Measurements from ENCODE around the gene GNG3.
A peak's percentile ranks its signal among the peaks of the same experiment; 100 is the strongest.

GNG3 gene

DNA sequence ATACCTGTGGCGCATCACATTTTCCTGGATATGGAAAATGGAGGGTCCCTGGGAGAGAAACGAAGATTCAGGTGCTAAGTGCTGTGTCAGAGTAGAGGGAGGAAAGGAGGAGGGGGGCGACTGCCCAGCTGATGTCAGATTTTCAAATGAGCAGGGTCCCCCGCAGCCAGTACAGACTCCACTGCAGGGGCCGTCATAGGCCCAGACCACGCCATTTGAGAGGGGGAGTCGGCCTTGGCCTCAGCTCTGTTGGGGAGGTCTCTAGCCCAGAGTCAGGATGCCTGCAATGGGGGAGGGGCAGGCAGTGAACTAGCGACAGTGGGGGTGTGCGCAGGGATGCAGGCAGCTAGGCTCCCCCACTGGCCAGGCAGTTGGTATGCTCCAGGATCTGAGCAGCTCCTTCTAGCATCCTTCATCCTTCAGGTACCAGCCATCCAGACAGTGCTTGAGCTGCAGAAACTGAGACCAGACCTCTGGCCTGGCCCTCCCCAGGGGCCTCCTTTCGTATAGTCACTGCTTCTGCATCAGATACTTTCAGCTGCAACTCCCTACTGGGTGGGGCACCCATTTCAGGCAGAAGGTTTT, at the start of gene GNG3, which contains the start of gene BSCL2:
Gene GNG3 (plus strand): TSS at position 400 of the 585 bp plus-strand sequence. CDS start 620 bp downstream, outside the sequence.
Gene BSCL2 (minus strand): TSS at position 148 of the 585 bp plus-strand sequence. CDS start 229 bp downstream, outside the sequence.
- Histone ChIP-seq H3K27me3 (ENCODE audit: control insufficient read depth, insufficient read depth, low read length) (no peaks in the 10 kb centered on the region), H3K36me3 (ENCODE audit: control insufficient read depth, insufficient read depth, low read length) (no peaks in the 10 kb centered on the region), H3K9ac (no peak within 1 kb of the TSS), H2AFZ (peak within 1 kb of the TSS; percentile 71), H3K4me3 (ENCODE audit: low read depth, low read length) (peak within 1 kb of the TSS; percentile 78), H3K4me1 (peaks cover 7% of the 10 kb centered on the region), H3K9me3 (ENCODE audit: control insufficient read depth, low read length) (no peaks in the 10 kb centered on the region), H3K4me2 (ENCODE audit: low read length) (peak within 1 kb of the TSS; percentile 94), H3K79me2 (no peaks in the 10 kb centered on the region), H3K27ac (peak within 1 kb of the TSS; percentile 94)
- TF ChIP-seq, protein P1, sequence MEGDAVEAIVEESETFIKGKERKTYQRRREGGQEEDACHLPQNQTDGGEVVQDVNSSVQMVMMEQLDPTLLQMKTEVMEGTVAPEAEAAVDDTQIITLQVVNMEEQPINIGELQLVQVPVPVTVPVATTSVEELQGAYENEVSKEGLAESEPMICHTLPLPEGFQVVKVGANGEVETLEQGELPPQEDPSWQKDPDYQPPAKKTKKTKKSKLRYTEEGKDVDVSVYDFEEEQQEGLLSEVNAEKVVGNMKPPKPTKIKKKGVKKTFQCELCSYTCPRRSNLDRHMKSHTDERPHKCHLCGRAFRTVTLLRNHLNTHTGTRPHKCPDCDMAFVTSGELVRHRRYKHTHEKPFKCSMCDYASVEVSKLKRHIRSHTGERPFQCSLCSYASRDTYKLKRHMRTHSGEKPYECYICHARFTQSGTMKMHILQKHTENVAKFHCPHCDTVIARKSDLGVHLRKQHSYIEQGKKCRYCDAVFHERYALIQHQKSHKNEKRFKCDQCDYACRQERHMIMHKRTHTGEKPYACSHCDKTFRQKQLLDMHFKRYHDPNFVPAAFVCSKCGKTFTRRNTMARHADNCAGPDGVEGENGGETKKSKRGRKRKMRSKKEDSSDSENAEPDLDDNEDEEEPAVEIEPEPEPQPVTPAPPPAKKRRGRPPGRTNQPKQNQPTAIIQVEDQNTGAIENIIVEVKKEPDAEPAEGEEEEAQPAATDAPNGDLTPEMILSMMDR (IDR thresholded peaks at IDR 0.05) = no peak

DNA sequence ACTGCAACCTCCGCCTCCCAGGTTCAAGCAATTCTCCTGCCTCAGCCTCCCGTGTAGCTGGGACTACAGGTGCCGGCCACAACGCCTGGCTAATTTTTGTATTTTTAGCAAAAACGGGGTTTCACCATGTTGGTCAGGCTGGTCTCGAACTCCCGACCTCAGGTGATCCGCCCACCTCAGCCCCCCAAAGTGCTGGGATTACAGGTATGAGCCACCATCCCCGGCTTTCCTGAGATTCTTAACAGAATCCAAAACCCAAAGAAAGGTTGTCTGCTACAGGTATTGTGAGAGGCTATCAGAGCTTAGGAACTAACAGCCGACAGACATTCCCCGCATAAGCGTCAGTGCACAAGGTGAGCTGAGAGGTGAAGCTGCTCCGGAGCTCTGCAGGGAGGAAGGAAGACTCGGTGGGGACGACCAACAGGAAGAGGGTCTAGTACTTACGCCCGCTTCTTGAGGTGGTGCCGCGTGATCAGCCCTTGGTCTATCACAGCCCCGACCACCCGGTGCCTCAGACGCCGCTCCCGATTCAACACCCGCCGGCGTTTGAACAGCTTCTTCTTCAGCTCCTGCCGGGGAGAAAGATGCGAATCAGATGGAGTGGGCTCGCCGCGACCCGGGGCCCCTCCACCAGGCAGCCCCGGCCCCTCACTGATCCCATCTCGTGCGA, 42.9 kb upstream of the GNG3 start:
- H3K27ac ChIP-seq = peak overlapping the region; percentile 70
- no peaks in the 10 kb centered on the region for H3K36me3 ChIP-seq (ENCODE audit: control insufficient read depth, insufficient read depth, low read length)
- TF ChIP-seq, protein P1 (IDR thresholded peaks at IDR 0.05) = no peak
- peak overlapping the region; percentile 75 for H3K4me3 ChIP-seq (ENCODE audit: low read depth, low read length)
- peak overlapping the region; percentile 86 for H3K4me2 ChIP-seq (ENCODE audit: low read length)
- H3K9me3 ChIP-seq (ENCODE audit: control insufficient read depth, low read length) = no peaks in the 10 kb centered on the region
- no peaks in the 10 kb centered on the region for H3K27me3 ChIP-seq (ENCODE audit: control insufficient read depth, insufficient read depth, low read length)
- H3K79me2 ChIP-seq = no peaks in the 10 kb centered on the region
- H3K9ac ChIP-seq = no peak overlapping the region
- peak overlapping the region; percentile 75 for H2AFZ ChIP-seq
- no peaks in the 10 kb centered on the region for H3K4me1 ChIP-seq

DNA sequence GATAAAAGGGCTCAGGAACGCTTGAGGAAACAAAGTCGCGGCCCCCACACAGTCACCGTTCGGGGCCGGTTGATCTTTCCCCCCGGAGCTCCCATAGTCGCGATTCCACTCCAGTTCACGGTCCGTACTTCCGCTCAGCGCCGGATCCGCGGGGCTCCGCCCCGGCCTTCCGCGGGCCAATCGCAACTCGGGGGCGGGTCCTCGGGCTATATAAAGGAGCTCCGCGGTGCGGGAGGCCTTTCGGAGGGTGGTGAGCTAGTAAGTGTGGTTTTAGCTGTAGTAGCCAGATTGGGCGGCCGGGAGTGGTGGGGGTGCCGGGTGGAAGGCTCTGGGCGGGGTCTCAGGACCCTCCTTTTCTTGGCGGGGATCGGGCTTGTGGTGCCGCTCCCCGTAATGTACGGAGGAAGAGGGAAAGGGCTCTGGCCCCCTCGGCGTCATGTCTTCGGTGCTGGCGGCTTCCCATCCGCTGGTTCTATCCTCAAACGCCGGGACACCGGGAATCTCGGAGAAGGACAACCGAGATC, 42.3 kb upstream of the GNG3 start, which contains the start of the genes C11orf98 and CSKMT:
Gene C11orf98 (minus strand): TSS at position 136 of the 524 bp plus-strand sequence. CDS start 41 bp downstream, at position 95.
Gene CSKMT (plus strand): TSS at position 238 of the 524 bp plus-strand sequence. CDS start 568 bp downstream, outside the sequence.
- H3K27me3 ChIP-seq (ENCODE audit: control insufficient read depth, insufficient read depth, low read length) = no peaks in the 10 kb centered on the region
- peak within 1 kb of the TSS; percentile 70 for H3K27ac ChIP-seq
- TF ChIP-seq, protein P1 (IDR thresholded peaks at IDR 0.05) = no peak
- peak within 1 kb of the TSS; percentile 75 for H2AFZ ChIP-seq
- no peaks in the 10 kb centered on the region for H3K79me2 ChIP-seq
- H3K9ac ChIP-seq = no peak within 1 kb of the TSS
- no peaks in the 10 kb centered on the region for H3K9me3 ChIP-seq (ENCODE audit: control insufficient read depth, low read length)
- peak within 1 kb of the TSS; percentile 86 for H3K4me2 ChIP-seq (ENCODE audit: low read length)
- no peaks in the 10 kb centered on the region for H3K4me1 ChIP-seq
- H3K36me3 ChIP-seq (ENCODE audit: control insufficient read depth, insufficient read depth, low read length) = no peaks in the 10 kb centered on the region
- H3K4me3 ChIP-seq (ENCODE audit: low read depth, low read length) = peak within 1 kb of the TSS; percentile 75

- Histone ChIP-seq H3K4me2 (ENCODE audit: low read length) (peak overlapping the region; percentile 86), H3K4me1 (no peaks in the 10 kb centered on the region), H3K79me2 (no peaks in the 10 kb centered on the region), H3K27me3 (ENCODE audit: control insufficient read depth, insufficient read depth, low read length) (no peaks in the 10 kb centered on the region), H2AFZ (peak overlapping the region; percentile 75), H3K9me3 (ENCODE audit: control insufficient read depth, low read length) (no peaks in the 10 kb centered on the region), H3K27ac (peak overlapping the region; percentile 70), H3K36me3 (ENCODE audit: control insufficient read depth, insufficient read depth, low read length) (no peaks in the 10 kb centered on the region), H3K4me3 (ENCODE audit: low read depth, low read length) (peak overlapping the region; percentile 75), H3K9ac (no peak overlapping the region)
- TF ChIP-seq, protein P1 (IDR thresholded peaks at IDR 0.05) = no peak
Observed at GRCh38 chr11:62665599-62666258, 41.7 kb upstream of the GNG3 start.

Measured in parathyroid adenoma (tissue), 2 donors.